8988T (cell line): ENCODE data around the gene INTS2.
"Not testable (repeated sequence)": the region's sequence is repeated elsewhere in the genome, so short reads cannot be mapped to it uniquely, and the experiment has no call there.

Experiments used
- DNase-seq: peaks from one replicate; pipeline ENCODE4 v3.0.0; 2011

Gene INTS2

DNA sequence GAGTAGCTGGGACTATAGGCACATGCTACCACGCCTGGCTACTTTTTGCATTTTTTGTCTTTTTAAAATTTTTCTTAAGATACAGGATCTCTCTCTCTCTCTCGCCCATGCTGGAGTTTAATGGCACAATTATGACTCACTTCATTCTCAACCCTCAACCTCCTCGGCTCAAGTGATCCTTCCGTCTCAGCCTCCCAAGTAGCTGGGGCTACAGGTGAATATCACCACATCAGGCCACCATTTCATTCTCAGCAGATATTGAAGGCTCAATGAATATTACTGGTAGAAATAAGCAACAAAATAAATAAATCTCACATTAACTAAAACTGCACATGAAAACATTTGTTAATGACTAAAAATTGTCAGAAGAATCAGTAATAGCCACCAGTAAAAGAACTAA is 106.1 kb downstream of the INTS2 start:
- DNase-seq, result no peak

DNA sequence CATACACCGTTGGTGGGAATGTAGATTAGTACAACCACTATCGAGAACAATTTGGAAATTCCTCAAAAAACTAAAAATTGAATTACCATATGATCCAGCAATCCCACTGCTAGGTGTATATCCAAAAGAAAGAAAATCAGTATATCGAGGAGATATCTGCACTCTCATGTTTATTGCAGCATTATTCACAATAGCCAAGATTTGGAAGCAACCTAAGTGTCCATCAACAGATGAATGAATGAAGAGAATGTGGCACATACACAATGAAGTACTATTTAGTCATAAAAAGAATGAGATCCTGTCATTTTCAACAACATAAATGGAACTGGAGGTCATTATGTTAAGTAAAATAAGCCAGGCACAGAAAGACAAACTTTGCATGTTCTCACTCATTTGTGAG is 108.5 kb downstream of the INTS2 start:
- not testable (repeated sequence) for DNase-seq

DNA sequence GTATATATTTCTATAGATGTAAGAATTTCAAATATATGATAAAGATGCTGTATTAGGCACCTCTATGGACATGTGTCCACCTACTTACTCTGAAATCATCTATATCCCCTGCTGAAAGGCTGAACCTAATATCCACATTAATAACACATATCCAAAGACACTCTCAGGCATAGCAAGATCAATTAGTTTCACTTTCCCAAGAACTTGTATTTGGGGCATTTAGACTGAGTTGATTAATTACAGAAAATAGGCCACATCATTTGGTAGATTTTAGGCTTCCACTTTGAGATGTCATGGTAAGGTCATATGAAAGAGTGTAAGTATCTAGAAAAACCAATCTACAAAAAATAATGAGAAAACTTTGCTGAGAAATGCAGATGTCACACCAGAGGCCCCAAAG is 109.6 kb downstream of the INTS2 start:
- no peak for DNase-seq

DNA sequence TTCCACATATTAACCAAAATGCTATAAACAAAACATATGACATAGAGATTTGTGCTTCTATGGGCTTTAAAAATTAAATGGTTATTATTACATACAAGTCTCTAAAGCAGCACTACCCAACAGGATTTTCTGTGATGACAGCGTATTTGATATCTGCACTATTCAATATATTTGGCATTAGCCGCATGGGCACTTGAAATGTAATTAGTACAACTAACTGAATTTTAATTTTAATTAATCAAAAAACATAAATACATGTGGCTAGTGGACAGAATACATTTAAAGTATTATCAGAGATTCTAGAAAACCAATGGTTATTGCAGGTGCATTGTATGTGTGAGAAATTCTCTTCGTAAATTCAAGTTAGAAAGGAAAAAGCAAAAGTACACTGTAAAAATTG is 110.3 kb downstream of the INTS2 start:
- DNase-seq, result no peak

DNA sequence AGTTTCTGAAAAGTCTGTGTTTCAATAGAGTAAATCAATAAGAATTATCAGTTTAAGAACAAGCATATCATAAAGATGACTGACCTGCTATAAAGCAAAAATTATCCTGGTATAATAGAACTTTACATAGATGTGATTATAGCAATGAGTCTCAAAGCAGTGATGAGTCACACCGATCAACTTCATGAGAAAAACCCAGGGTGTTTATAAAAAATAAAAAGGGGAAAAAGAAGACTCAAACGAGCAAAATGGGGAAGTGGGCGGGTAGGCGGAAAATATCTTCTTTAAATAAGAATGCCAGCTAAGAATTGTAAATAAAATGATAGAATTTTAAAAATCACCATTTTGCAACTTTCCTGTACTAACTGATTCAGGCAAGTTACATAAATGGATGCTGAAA is 111.2 kb downstream of the INTS2 start:
- DNase-seq, result no peak

DNA sequence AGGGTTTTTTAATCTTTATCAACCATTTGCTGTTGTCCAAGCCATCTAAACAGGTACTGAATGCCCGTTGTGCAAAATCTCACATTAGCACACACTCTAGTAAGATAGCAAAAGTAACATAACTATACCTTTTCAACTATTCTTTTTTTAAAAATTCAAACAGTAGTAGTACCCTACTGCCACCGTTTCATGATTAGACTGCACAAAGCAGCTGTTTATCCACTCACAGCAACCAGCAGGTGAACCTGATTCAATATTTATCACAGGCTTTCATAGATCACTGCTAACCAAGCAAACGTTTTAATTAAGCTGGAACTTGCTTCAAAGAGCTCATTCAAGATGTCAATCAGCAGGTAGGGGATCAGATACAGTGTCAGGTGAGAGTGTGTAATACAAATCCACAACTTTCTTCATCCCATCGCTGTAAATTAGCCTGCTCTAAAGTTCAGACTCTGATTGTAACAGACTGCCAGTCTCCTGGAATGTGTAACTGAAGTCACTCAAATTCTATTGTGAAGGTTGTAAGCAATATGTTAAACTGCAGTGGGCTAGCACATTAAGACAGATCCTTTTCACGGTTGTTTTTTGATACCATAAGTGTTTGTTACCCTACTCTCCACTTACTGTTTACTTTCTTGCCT is 111.8 kb downstream of the INTS2 start:
- DNase-seq, result no peak
